Measurements from ENCODE around the gene SPAG9. TPM values are rescaled to one million over a fixed set of nuclear protein-coding genes. Genes with fewer than 3 reads are reported as not detected.

SPAG9 gene
- total RNA-seq, 1 experiment from 2014 or later, result 54.3 TPM

GRCh38 chr17:51071556-51071955 is 49.1 kb downstream of the SPAG9 start:
- H3K36me3 Mint-ChIP-seq (ENCODE audit: insufficient read depth in 1 of 3, low read depth in 3 of 3), result peaks cover 4 to 10% (median 8%) of the 10 kb centered on the region in 3 experiments; a peak in 5 of 7 replicates

More at GRCh38 chr17:51071556-51071955, 49.1 kb downstream of the SPAG9 start:
- Histone ChIP-seq H4K5ac (ENCODE audit: insufficient read length, low read depth, low read length) (no peak overlapping the region), H3K27me3 (ENCODE audit: insufficient read depth, low read length) (no peaks in the 10 kb centered on the region), H3K27ac (ENCODE audit: insufficient read length, low read depth, low read length) (no peak overlapping the region), H3K9ac (ENCODE audit: extremely low read depth, insufficient read length, low read length) (no peak overlapping the region), H4K8ac (replicated peaks; ENCODE audit: insufficient read length, low read depth, low read length) (no peak overlapping the region), H3K79me1 (ENCODE audit: insufficient read depth, low read depth, low read length, poor library complexity, severe bottlenecking) (no peaks in the 10 kb centered on the region), H3K23me2 (ENCODE audit: insufficient read length, low read depth, low read length, poor library complexity, severe bottlenecking) (no peaks in the 10 kb centered on the region), H3K4ac (ENCODE audit: low read depth, low read length) (no peak overlapping the region), H2BK5ac (ENCODE audit: insufficient read length, low read length) (no peak overlapping the region), H3K9me3 (ENCODE audit: control insufficient read depth, low read depth, low read length) (no peaks in the 10 kb centered on the region), H4K91ac (ENCODE audit: insufficient read length, low read depth, low read length) (no peak overlapping the region), H4K20me1 (ENCODE audit: control insufficient read depth, insufficient read depth, insufficient read length) (no peaks in the 10 kb centered on the region), H3T11ph (ENCODE audit: low read length) (no peak overlapping the region), H3K18ac (ENCODE audit: insufficient read length, low read depth, low read length) (no peak overlapping the region), H3K4me1 (ENCODE audit: insufficient read depth, low read length) (no peaks in the 10 kb centered on the region), H2AK5ac (ENCODE audit: insufficient read length, low read length) (no peak overlapping the region), H2BK12ac (ENCODE audit: insufficient read length, low read depth, low read length) (no peak overlapping the region), H2BK120ac (ENCODE audit: low read depth, low read length, poor library complexity, severe bottlenecking) (no peak overlapping the region), H3K56ac (ENCODE audit: insufficient read length, low read depth, low read length) (no peak overlapping the region), H2BK20ac (ENCODE audit: low read depth, low read length, poor library complexity, severe bottlenecking) (no peak overlapping the region), H3K79me2 (ENCODE audit: insufficient read depth, low read length) (no peaks in the 10 kb centered on the region), H3K14ac (ENCODE audit: insufficient read depth, low read length) (no peak overlapping the region), H2BK15ac (ENCODE audit: low read depth, low read length) (no peak overlapping the region), H3K23ac (ENCODE audit: insufficient read length, low read depth, low read length) (no peak overlapping the region), H3K4me2 (ENCODE audit: insufficient read depth, insufficient read length, low read length) (no peak overlapping the region), H2AFZ (ENCODE audit: low read length) (no peak overlapping the region)
- Mint-ChIP-seq H3K4me1 (no peaks in the 10 kb centered on the region), H3K9me3 (no peaks in the 10 kb centered on the region), H3K27me3 (ENCODE audit: low read depth) (no peaks in the 10 kb centered on the region), H3K4me3 (no peak overlapping the region), H3K27ac (no peak overlapping the region; a peak in 1 of 7 replicates)
- no peak for TF ChIP-seq CTCF (conservative IDR thresholded peaks at IDR 0.05)
- DNase-seq, result no peak

Measured in H9 (cell line).